SU-DHL-6 (cell line): ENCODE data around the gene IL1R1.

Experiments
- H2AFZ ChIP-seq: fragments of 200-600 bp; sonication (generic); 2 replicates; pipeline ENCODE4 v1.6.1; 2014; ENCODE audit warnings: low read depth, mild to moderate bottlenecking, moderate library complexity, mixed read lengths, antibody characterized with exemption, low read length; ENCODE audit not compliant: severe bottlenecking
- H3F3A ChIP-seq: fragments of 200-600 bp; shearing (Covaris generic); 2 replicates; pipeline ENCODE4 v1.6.0; 2016; ENCODE audit warnings: antibody characterized with exemption, mild to moderate bottlenecking; ENCODE audit not compliant: insufficient read depth
- H3K27ac ChIP-seq: fragments of 200-600 bp; sonication (generic); 2 replicates; pipeline ENCODE4 v1.5.1; 2016; ENCODE audit warnings: low read depth, mild to moderate bottlenecking, low read length, moderate library complexity, mixed read lengths
- H3K27me3 ChIP-seq: fragments of 200-600 bp; sonication (generic), shearing (Covaris generic); 2 replicates; pipeline ENCODE4 v1.6.0; 2014; ENCODE audit warnings: mild to moderate bottlenecking, low read length
- H3K36me3 ChIP-seq: fragments of 200-600 bp; sonication (generic); 2 replicates; pipeline ENCODE4 v1.6.1; 2014; ENCODE audit warnings: mild to moderate bottlenecking, low read length, mixed read lengths
- H3K4me2 ChIP-seq: fragments of 300-600, 200-600 bp; shearing (Covaris generic), sonication (generic); 2 replicates; pipeline ENCODE4 v1.6.0; 2014; ENCODE audit warnings: low read length, low read depth, mild to moderate bottlenecking; ENCODE audit not compliant: poor library complexity, severe bottlenecking
- H3K4me3 ChIP-seq: fragments of 200-600 bp; sonication (generic); 2 replicates; pipeline ENCODE4 v1.5.1; 2014; ENCODE audit warnings: antibody characterized with exemption, low read length, mild to moderate bottlenecking, mixed read lengths; ENCODE audit not compliant: insufficient read depth, poor library complexity, severe bottlenecking
- H3K79me2 ChIP-seq: fragments of 200-600 bp; sonication (generic); 2 replicates; pipeline ENCODE4 v1.6.1; 2014; ENCODE audit warnings: mild to moderate bottlenecking, low read length, moderate library complexity; ENCODE audit not compliant: insufficient read depth
- H3K9ac ChIP-seq: fragments of 200-600 bp; sonication (generic); 2 replicates; pipeline ENCODE4 v1.7.0; 2014; ENCODE audit warnings: mild to moderate bottlenecking, low read length
- H3K9me2 ChIP-seq: fragments of 200-600 bp; sonication (generic); replicated peaks from 2 replicates; pipeline ENCODE4 v1.6.1; 2014; ENCODE audit warnings: low read length; ENCODE audit not compliant: insufficient read depth
- H3K9me3 ChIP-seq: fragments of 200-600 bp; sonication (generic); 2 replicates; pipeline ENCODE4 v1.6.1; 2014; ENCODE audit warnings: low read length, mixed read lengths; ENCODE audit not compliant: insufficient read depth
- H4K20me1 ChIP-seq: fragments of 200-600 bp; sonication (generic); 2 replicates; pipeline ENCODE4 v1.6.1; 2014; ENCODE audit warnings: low read depth, mild to moderate bottlenecking, antibody characterized with exemption, low read length, moderate library complexity, mixed read lengths
- CTCF ChIP-seq: fragments of 200-600 bp; sonication (generic); IDR thresholded peaks from one replicate; pipeline ENCODE4 v1.5.1; 2017; ENCODE audit warnings: antibody characterized with exemption, mild to moderate bottlenecking, low read length, moderate library complexity; ENCODE audit not compliant: insufficient read depth, poor library complexity, severe bottlenecking
- EZH2phosphoT487 ChIP-seq: fragments of 200-600 bp; sonication (generic), shearing (Covaris generic); conservative IDR thresholded peaks from 2 replicates; pipeline ENCODE4 v1.6.1; 2018; ENCODE audit warnings: mild to moderate bottlenecking, antibody characterized with exemption, low read length, moderate library complexity, mixed read lengths

Gene IL1R1

GRCh38 chr2:102141970-102142828 is at the start of gene IL1R1:
Gene IL1R1, plus strand, starts transcription at chr2:102142746. Its CDS starts 14,979 bp downstream, at chr2:102157725.
- Histone ChIP-seq H2AFZ (no peak within 1 kb of the TSS), H3K9ac (no peak within 1 kb of the TSS)

GRCh38 chr2:102093662-102094061 is 48.9 kb upstream of the IL1R1 start:
- Histone ChIP-seq H3K9me3 (no peaks in the 10 kb centered on the region), H3K9ac (no peak overlapping the region), H3K27me3 (no peaks in the 10 kb centered on the region), H3F3A (no peaks in the 10 kb centered on the region), H3K36me3 (no peaks in the 10 kb centered on the region), H4K20me1 (no peaks in the 10 kb centered on the region; the same call in 1 of the 2 replicates), H2AFZ (no peak overlapping the region), H3K27ac (no peak overlapping the region), H3K4me3 (no peak overlapping the region), H3K9me2 (no peaks in the 10 kb centered on the region), H3K79me2 (no peaks in the 10 kb centered on the region), H3K4me2 (no peak overlapping the region)
- no peak for TF ChIP-seq CTCF
- no peak for TF ChIP-seq EZH2phosphoT487

More at GRCh38 chr2:102141970-102142828, at the start of gene IL1R1:
- H3K4me3 ChIP-seq = no peak within 1 kb of the TSS
- H3K36me3 ChIP-seq = no peaks in the 10 kb centered on the region
- H3K27ac ChIP-seq = no peak within 1 kb of the TSS
- no peaks in the 10 kb centered on the region for H3K27me3 ChIP-seq
- H3K9me3 ChIP-seq = peaks cover 7% of the 10 kb centered on the region; the same call in 1 of the 2 replicates
- no peak within 1 kb of the TSS for H3K4me2 ChIP-seq
- TF ChIP-seq CTCF = no peak
- TF ChIP-seq EZH2phosphoT487 = no peak
- no peaks in the 10 kb centered on the region for H3K9me2 ChIP-seq
- H4K20me1 ChIP-seq = no peaks in the 10 kb centered on the region
- no peaks in the 10 kb centered on the region for H3K79me2 ChIP-seq
- no peaks in the 10 kb centered on the region for H3F3A ChIP-seq

GRCh38 chr2:102094917-102095316 is 47.6 kb upstream of the IL1R1 start:
- Histone ChIP-seq H3K4me3 (no peak overlapping the region), H3K9me2 (no peaks in the 10 kb centered on the region), H3K27ac (no peak overlapping the region), H2AFZ (no peak overlapping the region), H3K4me2 (no peak overlapping the region), H3K9ac (no peak overlapping the region), H3K79me2 (no peaks in the 10 kb centered on the region), H3K9me3 (no peaks in the 10 kb centered on the region), H3K36me3 (no peaks in the 10 kb centered on the region), H3K27me3 (no peaks in the 10 kb centered on the region), H4K20me1 (no peaks in the 10 kb centered on the region; the same call in 1 of the 2 replicates), H3F3A (no peaks in the 10 kb centered on the region)
- TF ChIP-seq CTCF (no peak), EZH2phosphoT487 (no peak)
